ENCODE measurements around the gene OTOS.

OTOS gene

GRCh38 chr2:240114233-240114632 lies 26.2 kb downstream of the OTOS start:
- DNase-seq (ENCODE audit: low read depth) = no peak

GRCh38 chr2:240112914-240113690 lies 27.4 kb downstream of the OTOS start:
- no peak for DNase-seq (ENCODE audit: low read depth)

GRCh38 chr2:240111253-240111652 lies 29.2 kb downstream of the OTOS start:
- DNase-seq (ENCODE audit: low read depth) = no peak

DNA sequence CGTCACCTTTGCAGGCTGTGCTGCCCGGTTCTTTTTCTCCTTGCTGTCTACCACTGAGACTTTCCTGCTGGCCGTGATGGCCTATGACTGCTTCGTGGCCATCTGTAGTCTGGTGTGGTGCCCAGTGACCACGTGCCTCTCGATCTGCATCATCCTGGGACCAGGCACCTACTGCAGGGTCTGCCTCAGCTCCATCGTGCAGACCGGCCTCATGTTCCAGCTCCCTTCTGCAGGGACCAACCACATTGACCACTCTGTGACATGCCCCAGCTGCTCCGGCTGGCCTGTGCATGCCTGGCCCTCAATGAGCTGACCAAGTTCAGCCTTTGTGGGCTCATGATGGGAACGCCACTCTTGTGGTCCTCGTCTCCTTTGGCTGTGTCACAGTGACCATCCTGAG lies 31.1 kb downstream of the OTOS start:
- no peak for DNase-seq (ENCODE audit: low read depth)

DNA sequence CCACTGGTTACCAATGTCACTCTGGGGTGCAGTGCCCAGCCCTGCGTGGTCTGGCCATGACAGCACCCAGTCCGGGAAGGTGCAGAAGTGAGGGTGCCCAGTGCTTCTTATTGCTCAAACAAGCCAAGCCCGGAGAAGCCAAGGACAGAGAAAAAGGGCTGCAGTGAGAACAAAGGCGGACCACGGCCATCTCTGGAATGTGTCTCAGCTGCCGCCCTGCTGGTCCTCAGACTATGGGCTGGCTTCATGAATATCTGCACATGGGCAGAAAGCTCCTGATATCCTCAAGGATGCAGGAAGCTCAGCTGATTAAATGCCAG lies 33.0 kb downstream of the OTOS start:
- DNase-seq (ENCODE audit: low read depth) = no peak

- no peak for DNase-seq (ENCODE audit: low read depth)
Measured at GRCh38 chr2:240106765-240107476, 33.5 kb downstream of the OTOS start.

DNA sequence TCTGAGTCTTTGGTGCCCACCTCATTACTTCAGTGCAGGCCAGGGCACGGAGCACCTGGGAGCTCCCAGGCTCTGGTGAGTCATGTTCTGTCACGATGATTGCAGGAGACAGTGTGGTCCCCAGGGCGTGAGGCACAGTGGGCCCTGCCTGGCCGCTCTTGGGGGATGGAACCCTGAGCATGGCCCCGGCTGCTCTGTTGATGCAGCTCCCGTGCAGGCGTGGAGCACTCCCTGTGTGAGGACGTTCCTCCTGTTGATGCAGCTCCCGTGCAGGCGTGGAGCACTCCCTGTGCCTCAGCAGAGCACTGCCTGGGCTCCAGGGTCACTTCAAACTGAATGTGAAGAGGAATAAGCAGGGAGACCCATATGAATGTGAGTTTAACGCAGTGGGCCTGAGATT lies 34.5 kb downstream of the OTOS start:
- DNase-seq (ENCODE audit: low read depth) = no peak

DNA sequence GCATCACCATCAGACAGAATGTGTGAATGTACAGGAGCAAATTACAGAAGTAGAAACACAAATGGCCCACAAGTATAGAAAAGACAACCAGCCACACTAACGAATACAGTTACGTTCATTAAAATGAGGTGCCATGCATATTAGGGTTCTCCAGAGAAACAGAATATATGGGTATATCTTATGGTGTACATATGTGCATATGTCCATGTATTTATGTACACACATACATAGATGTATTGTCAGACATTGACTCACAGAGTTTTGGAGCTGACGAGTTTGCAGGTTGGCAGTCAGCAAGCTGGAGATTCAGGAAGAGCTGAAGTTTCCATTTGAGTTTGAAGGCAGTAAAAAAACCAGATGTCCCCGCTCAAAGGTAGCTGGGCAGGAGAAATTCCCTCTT lies 37.3 kb downstream of the OTOS start:
- no peak for DNase-seq (ENCODE audit: low read depth)

DNA sequence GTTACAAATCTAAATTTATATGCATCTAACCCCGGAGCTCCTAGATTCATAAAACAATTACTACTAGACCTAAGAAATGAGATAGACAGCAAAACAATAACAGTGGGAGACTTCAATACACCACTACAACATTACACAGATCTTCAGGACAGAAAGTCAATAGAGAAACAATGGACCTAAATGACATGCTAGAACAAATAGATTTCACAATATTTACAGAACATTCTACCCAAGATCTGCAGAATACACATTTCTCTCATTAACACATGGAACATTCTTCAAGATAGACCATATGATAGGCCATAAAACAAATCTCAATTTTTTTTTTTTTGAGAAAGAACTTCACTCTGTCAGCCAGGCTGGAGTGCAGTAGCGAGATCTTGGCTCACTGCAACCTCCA lies 42.1 kb downstream of the OTOS start:
- no peak for DNase-seq (ENCODE audit: low read depth)

GRCh38 chr2:240095556-240096523 lies 44.6 kb downstream of the OTOS start:
- DNase-seq (ENCODE audit: low read depth) = no peak

GRCh38 chr2:240089306-240089705 lies 51.2 kb downstream of the OTOS start:
- no peak for DNase-seq (ENCODE audit: low read depth)

Measured in stimulated activated CD8-positive, alpha-beta memory T cell treated with anti-CD3 and anti-CD28 coated beads, Interleukin-15, amount 100 ng/mL, for 24 hours (primary cell).